OCI-LY1 (cell line): ENCODE measurements around the gene SSTR4.

Experiments used
- H2AFZ ChIP-seq: fragments of 200-600 bp; sonication (generic), shearing (Covaris generic); 2 replicates; pipeline ENCODE4 v1.6.0; 2014; ENCODE audit warnings: antibody characterized with exemption, mild to moderate bottlenecking, low read length
- H3F3A ChIP-seq: fragments of 200-600 bp; sonication (generic), shearing (Covaris generic); 2 replicates; pipeline ENCODE4 v1.6.0; 2014; ENCODE audit warnings: mild to moderate bottlenecking, antibody characterized with exemption, low read length, moderate library complexity; ENCODE audit not compliant: insufficient read depth
- H3K27ac ChIP-seq: fragments of 200-600 bp; sonication (generic); 2 replicates; pipeline ENCODE4 v1.5.1; 2014; ENCODE audit warnings: low read length, mixed run types, mild to moderate bottlenecking, low read depth; ENCODE audit not compliant: poor library complexity, severe bottlenecking
- H3K27me3 ChIP-seq: fragments of 200-600 bp; sonication (generic); 2 replicates; pipeline ENCODE4 v1.6.0; 2014; ENCODE audit warnings: antibody characterized with exemption, mild to moderate bottlenecking, low read length, moderate library complexity; ENCODE audit not compliant: insufficient read depth
- H3K36me3 ChIP-seq: fragments of 200-600 bp; sonication (generic); 2 replicates; pipeline ENCODE4 v1.6.1; 2014; ENCODE audit warnings: mild to moderate bottlenecking, antibody characterized with exemption, low read length, moderate library complexity, mixed read lengths; ENCODE audit not compliant: insufficient read depth
- H3K4me1 ChIP-seq: fragments of 200-600 bp; sonication (generic); 2 replicates; pipeline ENCODE4 v1.5.1; 2014; ENCODE audit warnings: mild to moderate bottlenecking, low read length, moderate library complexity; ENCODE audit not compliant: insufficient read depth, severe bottlenecking
- H3K4me2 ChIP-seq: fragments of 200-600 bp; sonication (generic), shearing (Covaris generic); 2 replicates; pipeline ENCODE4 v1.6.1; 2014; ENCODE audit warnings: low read length
- H3K4me3 ChIP-seq: fragments of 200-600 bp; sonication (generic); 2 replicates; pipeline ENCODE4 v1.5.1; 2014; ENCODE audit warnings: low read length, low read depth, mild to moderate bottlenecking, mixed read lengths; ENCODE audit not compliant: poor library complexity, severe bottlenecking
- H3K79me2 ChIP-seq: fragments of 200-600 bp; shearing (Covaris generic); 2 replicates; pipeline ENCODE4 v1.6.1; 2016; ENCODE audit warnings: mixed run types, low read length, mixed read lengths; ENCODE audit not compliant: insufficient read depth
- H3K9ac ChIP-seq: fragments of 200-600 bp; sonication (generic), shearing (Covaris generic); 2 replicates; pipeline ENCODE4 v1.6.1; 2014; ENCODE audit warnings: mild to moderate bottlenecking, low read length, mixed read lengths
- H3K9me2 ChIP-seq: fragments of 200-600 bp; sonication (generic), shearing (Covaris generic); 2 replicates; pipeline ENCODE4 v1.6.1; 2014; ENCODE audit warnings: low read depth, mild to moderate bottlenecking, low read length, mixed read lengths
- H3K9me3 ChIP-seq: fragments of 200-600 bp; shearing (Covaris generic); 2 replicates; pipeline ENCODE4 v1.6.1; 2014; ENCODE audit warnings: low read length, mixed read lengths
- H4K20me1 ChIP-seq: fragments of 200-600 bp; sonication (generic), shearing (Covaris generic); 2 replicates; pipeline ENCODE4 v1.6.0; 2016; ENCODE audit warnings: mild to moderate bottlenecking, low read length; ENCODE audit not compliant: insufficient read depth
- EZH2 ChIP-seq: fragments of 200-600 bp; sonication (generic), shearing (Covaris generic); IDR thresholded peaks from 2 replicates; pipeline ENCODE4 v1.8.0; 2017; ENCODE audit warnings: borderline replicate concordance, mixed run types, mild to moderate bottlenecking, antibody characterized with exemption, low read length, moderate library complexity, mixed read lengths
- TF ChIP-seq, protein P1 (sequence below): fragments of 200-600 bp; sonication (generic), shearing (Covaris generic); IDR thresholded peaks from 2 replicates; pipeline ENCODE4 v1.5.1; 2017; ENCODE audit warnings: mild to moderate bottlenecking, antibody characterized with exemption, low read length, moderate library complexity, mixed read lengths

SSTR4 gene

GRCh38 chr20:23077277-23077676 lies 42.2 kb downstream of the SSTR4 start:
- Histone ChIP-seq H3K27me3 (no peaks in the 10 kb centered on the region), H3K36me3 (no peaks in the 10 kb centered on the region), H3K4me1 (no peaks in the 10 kb centered on the region), H3K4me2 (no peak overlapping the region), H2AFZ (no peak overlapping the region), H3K9ac (no peak overlapping the region), H3K27ac (no peak overlapping the region), H3K79me2 (no peaks in the 10 kb centered on the region), H3F3A (no peaks in the 10 kb centered on the region), H4K20me1 (no peaks in the 10 kb centered on the region), H3K9me3 (no peaks in the 10 kb centered on the region), H3K4me3 (no peak overlapping the region), H3K9me2 (no peaks in the 10 kb centered on the region)
- TF ChIP-seq, protein P1, sequence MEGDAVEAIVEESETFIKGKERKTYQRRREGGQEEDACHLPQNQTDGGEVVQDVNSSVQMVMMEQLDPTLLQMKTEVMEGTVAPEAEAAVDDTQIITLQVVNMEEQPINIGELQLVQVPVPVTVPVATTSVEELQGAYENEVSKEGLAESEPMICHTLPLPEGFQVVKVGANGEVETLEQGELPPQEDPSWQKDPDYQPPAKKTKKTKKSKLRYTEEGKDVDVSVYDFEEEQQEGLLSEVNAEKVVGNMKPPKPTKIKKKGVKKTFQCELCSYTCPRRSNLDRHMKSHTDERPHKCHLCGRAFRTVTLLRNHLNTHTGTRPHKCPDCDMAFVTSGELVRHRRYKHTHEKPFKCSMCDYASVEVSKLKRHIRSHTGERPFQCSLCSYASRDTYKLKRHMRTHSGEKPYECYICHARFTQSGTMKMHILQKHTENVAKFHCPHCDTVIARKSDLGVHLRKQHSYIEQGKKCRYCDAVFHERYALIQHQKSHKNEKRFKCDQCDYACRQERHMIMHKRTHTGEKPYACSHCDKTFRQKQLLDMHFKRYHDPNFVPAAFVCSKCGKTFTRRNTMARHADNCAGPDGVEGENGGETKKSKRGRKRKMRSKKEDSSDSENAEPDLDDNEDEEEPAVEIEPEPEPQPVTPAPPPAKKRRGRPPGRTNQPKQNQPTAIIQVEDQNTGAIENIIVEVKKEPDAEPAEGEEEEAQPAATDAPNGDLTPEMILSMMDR = no peak
- TF ChIP-seq EZH2 = no peak

GRCh38 chr20:23078351-23079015 lies 43.4 kb downstream of the SSTR4 start:
- Histone ChIP-seq H3K4me3 (no peak overlapping the region), H3F3A (no peaks in the 10 kb centered on the region), H4K20me1 (no peaks in the 10 kb centered on the region), H3K36me3 (no peaks in the 10 kb centered on the region), H3K79me2 (no peaks in the 10 kb centered on the region), H3K27me3 (no peaks in the 10 kb centered on the region), H3K9me2 (no peaks in the 10 kb centered on the region), H3K4me2 (no peak overlapping the region), H3K9me3 (no peaks in the 10 kb centered on the region), H3K27ac (no peak overlapping the region), H3K9ac (no peak overlapping the region), H2AFZ (no peak overlapping the region), H3K4me1 (no peaks in the 10 kb centered on the region)
- no peak for TF ChIP-seq EZH2
- TF ChIP-seq, protein P1 = no peak

DNA sequence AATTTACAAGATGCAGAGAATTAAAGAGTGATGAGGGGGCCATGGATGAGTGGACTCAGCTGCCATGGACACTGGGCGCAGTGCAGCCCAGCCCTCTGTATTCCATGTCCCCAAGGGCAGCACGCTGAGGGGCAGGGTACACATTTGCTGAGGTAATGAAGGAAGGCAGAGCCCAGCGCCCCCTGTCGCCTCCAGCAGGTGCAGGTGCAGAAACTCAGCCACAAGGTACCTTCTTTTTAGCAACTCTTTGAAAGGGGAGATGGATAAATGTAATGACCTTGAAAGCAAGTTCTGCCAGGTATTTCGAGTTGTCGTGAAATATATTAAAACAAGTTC lies 43.9 kb downstream of the SSTR4 start:
- no peak overlapping the region for H3K9ac ChIP-seq
- TF ChIP-seq, protein P1 = peak; percentile 67
- TF ChIP-seq EZH2 = no peak
- no peaks in the 10 kb centered on the region for H3K9me2 ChIP-seq
- no peaks in the 10 kb centered on the region for H3K27me3 ChIP-seq
- H3K36me3 ChIP-seq = no peaks in the 10 kb centered on the region
- no peaks in the 10 kb centered on the region for H3K79me2 ChIP-seq
- no peak overlapping the region for H3K4me3 ChIP-seq
- no peak overlapping the region for H2AFZ ChIP-seq
- H3K4me1 ChIP-seq = no peaks in the 10 kb centered on the region
- H3K4me2 ChIP-seq = no peak overlapping the region
- no peaks in the 10 kb centered on the region for H3F3A ChIP-seq
- no peaks in the 10 kb centered on the region for H4K20me1 ChIP-seq
- H3K9me3 ChIP-seq = no peaks in the 10 kb centered on the region
- no peak overlapping the region for H3K27ac ChIP-seq
